HepG2 (cell line): ENCODE measurements around the gene TRAF4. TPM values are rescaled to one million over a fixed set of nuclear protein-coding genes. Genes with fewer than 3 reads are reported as not detected.

Experiments
- ARHGAP35 ChIP-seq: sonication (generic); formaldehyde crosslinking; IDR thresholded peaks from 2 replicates; pipeline ENCODE4 v1.9.0; 2022; ENCODE audit warnings: mild to moderate bottlenecking, inconsistent platforms, moderate library complexity, missing genetic modification reagents, borderline replicate concordance
- EP300 ChIP-seq, 3 experiments: sonication (generic) in 1 of 3; formaldehyde crosslinking in 1 of 3; IDR thresholded peaks; 2 replicates each; pipeline versions ENCODE4 v1.5.1 to v1.6.1; 2011 to 2020; ENCODE audit warnings: low read depth in 2 of 3, low read length in 2 of 3, borderline replicate concordance in 1 of 3, improper control_type of control experiment in 1 of 3, mild to moderate bottlenecking in 1 of 3, missing genetic modification reagents in 1 of 3, moderate library complexity in 1 of 3
- GMEB2 ChIP-seq: IDR thresholded peaks from 2 replicates; pipeline ENCODE4 v1.6.1; 2016; ENCODE audit warnings: missing biosample characterization, missing genetic modification reagents, low read depth
- JUNB ChIP-seq: sonication (generic); formaldehyde crosslinking; IDR thresholded peaks from 2 replicates; pipeline ENCODE4 v1.8.0; 2022; ENCODE audit warnings: missing genetic modification reagents, mild to moderate bottlenecking, borderline replicate concordance
- KLF11 ChIP-seq: IDR thresholded peaks from 2 replicates; pipeline ENCODE4 v1.6.1; 2016; ENCODE audit warnings: missing compliant biosample characterization
- LRRFIP1 ChIP-seq: sonication (generic); formaldehyde crosslinking; conservative IDR thresholded peaks from 2 replicates; pipeline ENCODE4 v1.4.0; 2020; ENCODE audit warnings: missing genetic modification reagents
- NFE2L1 ChIP-seq: sonication (generic); formaldehyde crosslinking; IDR thresholded peaks from 2 replicates; pipeline ENCODE4 v1.4.0; 2020; ENCODE audit warnings: missing genetic modification reagents, mild to moderate bottlenecking, borderline replicate concordance
- POLR2A ChIP-seq, 2 experiments: IDR thresholded peaks; 2 replicates each; pipeline ENCODE4 v1.6.1; 2011; ENCODE audit warnings: low read depth in 2 of 2, low read length in 2 of 2, mild to moderate bottlenecking in 1 of 2, moderate library complexity in 1 of 2; ENCODE audit not compliant: insufficient read depth in 1 of 2
- RELA ChIP-seq: sonication (generic); formaldehyde crosslinking; IDR thresholded peaks from 2 replicates; pipeline ENCODE4 v1.4.0; 2020; ENCODE audit warnings: missing genetic modification reagents
- YEATS2 ChIP-seq: sonication (generic); formaldehyde crosslinking; IDR thresholded peaks from 2 replicates; pipeline ENCODE4 v1.4.0; 2020; ENCODE audit warnings: missing genetic modification reagents, borderline replicate concordance
- ZFP36 ChIP-seq: fragments of 150-350 bp; IDR thresholded peaks from 2 replicates; pipeline ENCODE4 v1.6.1; 2018; ENCODE audit warnings: borderline replicate concordance, low read length, low read depth; ENCODE audit not compliant: partially characterized antibody
- ZFP37 ChIP-seq: sonication (generic); formaldehyde crosslinking; IDR thresholded peaks from 2 replicates; pipeline ENCODE4 v1.4.0; 2020; ENCODE audit warnings: missing genetic modification reagents, borderline replicate concordance
- ZNF282 ChIP-seq: fragments of 450-650 bp; IDR thresholded peaks from 2 replicates; pipeline ENCODE4 v1.6.1; 2018; ENCODE audit not compliant: partially characterized antibody
- ZNF337 ChIP-seq: sonication (generic); formaldehyde crosslinking; IDR thresholded peaks from 2 replicates; pipeline ENCODE4 v1.5.1; 2020; ENCODE audit warnings: missing genetic modification reagents, low read depth, mild to moderate bottlenecking, borderline replicate concordance
- ZNF33A ChIP-seq: sonication (generic); formaldehyde crosslinking; IDR thresholded peaks from 2 replicates; pipeline ENCODE4 v1.5.1; 2020; ENCODE audit warnings: missing genetic modification reagents, mild to moderate bottlenecking, moderate library complexity, borderline replicate concordance
- ZNF34 ChIP-seq: sonication (generic); formaldehyde crosslinking; IDR thresholded peaks from 2 replicates; pipeline ENCODE4 v1.4.0; 2020; ENCODE audit warnings: mild to moderate bottlenecking, missing genetic modification reagents, borderline replicate concordance
- ZNF7 ChIP-seq: IDR thresholded peaks from 2 replicates; pipeline ENCODE4 v1.6.1; 2016; ENCODE audit warnings: missing biosample characterization, missing genetic modification reagents
- ZNF792 ChIP-seq: IDR thresholded peaks from 2 replicates; pipeline ENCODE4 v1.6.1; 2016
- ZSCAN12 ChIP-seq: sonication (generic); formaldehyde crosslinking; IDR thresholded peaks from 2 replicates; pipeline ENCODE4 v1.9.0; 2021; ENCODE audit warnings: mild to moderate bottlenecking, missing genetic modification reagents
- polyA plus RNA-seq, 8 experiments: library from polyadenylated mRNA; depleted of rRNA in 3 of 8; stranded (reverse) in 7 of 8; unstranded in 1 of 8; fragments of >200 nt; fragmentation: Illumina TruSeq in 4 of 8; extraction: Trizol in 4 of 8; gene quantifications; 2 replicates each; pipeline versions ENCODE4 v1.2.1 to v1.2.3, GENCODE V29; 2011 to 2016; ENCODE audit warnings: low read depth in 4 of 8, missing spikeins in 1 of 8, mixed read lengths in 1 of 8; ENCODE audit not compliant: insufficient read depth in 1 of 8
- total RNA-seq, 5 experiments: library from RNA; depleted of rRNA; stranded (reverse); fragments of >200 nt; fragmentation: Illumina TruSeq; extraction: Trizol; gene quantifications; 2 replicates each; pipeline ENCODE4 v1.2.3, GENCODE V29; 2016; ENCODE audit warnings: low read depth in 1 of 5
- TF ChIP-seq, protein P1 (sequence below): sonication (generic); formaldehyde crosslinking; IDR thresholded peaks from 2 replicates; pipeline ENCODE4 v1.4.0; 2020; ENCODE audit warnings: missing genetic modification reagents, borderline replicate concordance
- TF ChIP-seq, protein P2 (sequence below): sonication (generic); formaldehyde crosslinking; IDR thresholded peaks from 2 replicates; pipeline ENCODE4 v1.5.1; 2020; ENCODE audit warnings: missing genetic modification reagents, mild to moderate bottlenecking, borderline replicate concordance
- TF ChIP-seq, protein P3 (sequence below): sonication (generic); formaldehyde crosslinking; IDR thresholded peaks from 2 replicates; pipeline ENCODE4 v1.4.0; 2020; ENCODE audit warnings: missing genetic modification reagents

The TRAF4 gene
- total and polyA plus RNA-seq, 2 of the 13 experiments (the other 11 are each of a cell fraction or from before 2014, with no cell fraction given), result 86.0 to 89.9 TPM

DNA sequence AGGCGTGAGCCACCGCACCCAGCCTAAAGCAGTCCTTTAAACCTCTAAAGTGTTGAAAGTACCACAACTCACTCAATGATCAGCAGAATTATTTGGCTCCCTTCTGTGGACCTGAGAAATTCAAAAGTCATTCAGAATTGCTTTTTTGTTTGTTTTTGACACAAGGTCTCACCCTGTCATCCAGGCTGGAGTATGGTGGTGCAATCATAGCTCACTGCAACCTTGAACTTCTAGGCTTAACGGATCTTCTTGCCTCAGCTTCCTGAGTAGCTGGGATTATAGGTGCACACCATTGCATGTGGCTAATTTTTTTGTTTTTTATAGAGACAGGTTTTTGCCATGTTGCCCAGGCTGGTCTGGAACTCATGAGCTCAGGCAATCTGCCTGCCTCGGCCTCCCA, 44.3 kb downstream of the TRAF4 start (continued):
- TF ChIP-seq ARHGAP35 (CRISPR knock-in tag), result no peak
- TF ChIP-seq YEATS2 (CRISPR knock-in tag), result 0 out of 2 replicates have a peak, but pooled peaks have one; percentile 45
- TF ChIP-seq RELA (CRISPR knock-in tag), result no peak
- TF ChIP-seq, protein P1, sequence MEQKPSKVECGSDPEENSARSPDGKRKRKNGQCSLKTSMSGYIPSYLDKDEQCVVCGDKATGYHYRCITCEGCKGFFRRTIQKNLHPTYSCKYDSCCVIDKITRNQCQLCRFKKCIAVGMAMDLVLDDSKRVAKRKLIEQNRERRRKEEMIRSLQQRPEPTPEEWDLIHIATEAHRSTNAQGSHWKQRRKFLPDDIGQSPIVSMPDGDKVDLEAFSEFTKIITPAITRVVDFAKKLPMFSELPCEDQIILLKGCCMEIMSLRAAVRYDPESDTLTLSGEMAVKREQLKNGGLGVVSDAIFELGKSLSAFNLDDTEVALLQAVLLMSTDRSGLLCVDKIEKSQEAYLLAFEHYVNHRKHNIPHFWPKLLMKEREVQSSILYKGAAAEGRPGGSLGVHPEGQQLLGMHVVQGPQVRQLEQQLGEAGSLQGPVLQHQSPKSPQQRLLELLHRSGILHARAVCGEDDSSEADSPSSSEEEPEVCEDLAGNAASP (CRISPR knock-in tag), result peak; percentile 31; the same call in 1 of the 2 replicates
- no peak for TF ChIP-seq ZFP37 (CRISPR knock-in tag)
- TF ChIP-seq POLR2A (IDR thresholded peaks at IDR 0.05; ENCODE audit: insufficient read depth in 1 of 2, low read depth in 2 of 2, low read length in 2 of 2), result no peak
- TF ChIP-seq NFE2L1 (CRISPR knock-in tag), result no peak
- TF ChIP-seq EP300 (IDR thresholded peaks at IDR 0.05; ENCODE audit: low read depth in 2 of 2, low read length in 2 of 2), result peak in 1 of 2 experiments; percentile 56; a peak in 1 of 4 replicates
- TF ChIP-seq EP300 (CRISPR knock-in tag; IDR thresholded peaks at IDR 0.05; ENCODE audit: borderline replicate concordance), result peak; percentile 49; the same call in 1 of the 2 replicates
- no peak for TF ChIP-seq ZNF33A (CRISPR knock-in tag)
- TF ChIP-seq KLF11 (CRISPR knock-in tag), result no peak
- TF ChIP-seq LRRFIP1, result no peak
- TF ChIP-seq, protein P2, sequence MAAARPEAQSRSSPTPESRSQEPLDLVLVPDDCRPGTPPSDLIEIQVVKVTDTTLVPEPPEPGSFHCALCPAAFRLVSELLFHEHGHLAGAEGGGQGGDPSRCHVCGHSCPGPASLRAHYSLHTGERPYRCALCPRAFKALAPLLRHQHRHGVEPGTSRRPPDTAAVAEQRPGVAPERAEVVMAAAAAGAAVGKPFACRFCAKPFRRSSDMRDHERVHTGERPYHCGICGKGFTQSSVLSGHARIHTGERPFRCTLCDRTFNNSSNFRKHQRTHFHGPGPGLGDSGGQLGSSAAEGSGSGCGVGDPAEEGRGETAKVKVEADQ (CRISPR knock-in tag), result no peak
- no peak for TF ChIP-seq ZFP36
- TF ChIP-seq, protein P3, sequence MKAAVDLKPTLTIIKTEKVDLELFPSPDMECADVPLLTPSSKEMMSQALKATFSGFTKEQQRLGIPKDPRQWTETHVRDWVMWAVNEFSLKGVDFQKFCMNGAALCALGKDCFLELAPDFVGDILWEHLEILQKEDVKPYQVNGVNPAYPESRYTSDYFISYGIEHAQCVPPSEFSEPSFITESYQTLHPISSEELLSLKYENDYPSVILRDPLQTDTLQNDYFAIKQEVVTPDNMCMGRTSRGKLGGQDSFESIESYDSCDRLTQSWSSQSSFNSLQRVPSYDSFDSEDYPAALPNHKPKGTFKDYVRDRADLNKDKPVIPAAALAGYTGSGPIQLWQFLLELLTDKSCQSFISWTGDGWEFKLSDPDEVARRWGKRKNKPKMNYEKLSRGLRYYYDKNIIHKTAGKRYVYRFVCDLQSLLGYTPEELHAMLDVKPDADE (CRISPR knock-in tag), result no peak
- TF ChIP-seq ZNF337 (CRISPR knock-in tag), result no peak
- no peak for TF ChIP-seq ZNF7 (CRISPR knock-in tag)
- TF ChIP-seq ZNF792 (CRISPR knock-in tag), result 0 out of 2 replicates have a peak, but pooled peaks have one; percentile 26
- TF ChIP-seq JUNB (CRISPR knock-in tag), result no peak
- TF ChIP-seq GMEB2, result no peak
- TF ChIP-seq ZNF282, result no peak
- no peak for TF ChIP-seq ZSCAN12 (CRISPR knock-in tag)
- no peak for TF ChIP-seq ZNF34 (CRISPR knock-in tag)
